ENCODE data around the gene DDX17.

The DDX17 gene

DNA sequence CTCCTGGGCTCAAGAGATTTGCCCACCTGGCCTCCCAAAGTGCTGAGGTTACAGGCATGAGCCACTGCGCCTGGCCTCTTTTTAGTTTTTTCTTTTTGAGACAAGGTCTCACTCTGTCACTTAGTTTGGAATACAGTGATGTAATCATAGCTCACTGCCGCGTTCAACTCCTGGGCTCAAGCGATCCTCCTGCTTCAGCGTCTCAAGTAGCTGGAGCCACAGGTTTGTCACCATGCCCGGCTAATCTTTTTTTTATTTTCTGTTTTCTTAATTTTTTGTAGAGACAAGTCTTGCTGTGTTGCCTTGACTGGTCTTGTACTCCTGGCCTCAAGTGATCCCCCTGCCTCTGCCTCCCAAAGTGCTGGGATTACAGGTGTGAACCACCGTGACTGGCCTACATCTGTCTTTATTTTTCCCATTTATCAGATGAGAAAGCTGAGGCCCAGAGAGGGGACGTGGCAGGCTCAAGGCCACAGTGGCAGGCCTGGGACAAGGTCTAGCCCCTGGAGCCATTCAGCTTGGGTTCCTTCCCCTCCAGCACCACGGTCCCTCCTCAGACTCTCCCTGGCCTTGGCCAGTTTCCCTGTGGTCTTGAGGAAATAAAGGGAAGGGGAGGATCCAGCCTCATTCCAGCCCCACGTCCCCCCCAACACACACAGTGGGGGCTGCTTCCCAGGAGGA is 41.0 kb downstream of the DDX17 start:
- DNase-seq, result no peak

DNA sequence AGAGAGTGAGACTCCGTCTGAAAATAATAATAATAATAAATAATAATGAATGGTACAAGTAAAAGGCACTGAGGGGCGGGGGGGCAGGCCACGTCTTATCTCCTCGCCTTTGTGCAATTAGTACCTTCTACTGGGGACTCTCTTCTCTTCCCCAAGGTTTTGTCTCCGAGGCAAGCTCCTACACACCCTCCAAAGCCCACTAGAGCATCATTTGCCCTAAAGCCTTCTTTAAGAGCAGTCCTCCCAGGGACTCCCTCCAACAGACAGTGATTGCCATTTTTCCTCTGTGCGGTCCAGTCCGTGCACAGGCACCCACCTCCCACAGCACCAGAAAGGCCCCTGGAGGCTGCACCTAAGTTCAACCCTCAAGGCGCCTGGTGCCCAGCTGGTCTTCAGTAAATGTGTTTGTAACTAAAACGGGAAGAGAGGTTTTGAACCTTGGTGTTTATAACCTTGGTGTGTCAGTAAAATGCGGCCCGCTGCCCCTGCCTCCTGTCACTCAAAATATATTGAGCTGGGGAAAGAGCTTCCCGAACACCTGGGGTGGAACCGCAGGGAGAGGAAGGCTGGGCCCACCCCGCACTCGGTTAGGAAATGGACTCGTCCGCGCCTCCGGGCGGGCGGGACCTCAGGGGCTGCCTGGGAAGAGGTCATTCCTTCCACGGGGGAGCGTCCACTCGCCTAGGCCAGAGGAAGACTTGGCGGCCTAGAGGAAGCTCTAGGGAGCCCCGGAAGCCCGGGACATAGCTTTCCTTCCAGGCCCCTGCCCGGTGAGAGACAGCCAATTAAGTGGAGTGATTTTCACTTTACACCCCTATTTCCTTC is 42.9 kb downstream of the DDX17 start:
- DNase-seq, result no peak

DNA sequence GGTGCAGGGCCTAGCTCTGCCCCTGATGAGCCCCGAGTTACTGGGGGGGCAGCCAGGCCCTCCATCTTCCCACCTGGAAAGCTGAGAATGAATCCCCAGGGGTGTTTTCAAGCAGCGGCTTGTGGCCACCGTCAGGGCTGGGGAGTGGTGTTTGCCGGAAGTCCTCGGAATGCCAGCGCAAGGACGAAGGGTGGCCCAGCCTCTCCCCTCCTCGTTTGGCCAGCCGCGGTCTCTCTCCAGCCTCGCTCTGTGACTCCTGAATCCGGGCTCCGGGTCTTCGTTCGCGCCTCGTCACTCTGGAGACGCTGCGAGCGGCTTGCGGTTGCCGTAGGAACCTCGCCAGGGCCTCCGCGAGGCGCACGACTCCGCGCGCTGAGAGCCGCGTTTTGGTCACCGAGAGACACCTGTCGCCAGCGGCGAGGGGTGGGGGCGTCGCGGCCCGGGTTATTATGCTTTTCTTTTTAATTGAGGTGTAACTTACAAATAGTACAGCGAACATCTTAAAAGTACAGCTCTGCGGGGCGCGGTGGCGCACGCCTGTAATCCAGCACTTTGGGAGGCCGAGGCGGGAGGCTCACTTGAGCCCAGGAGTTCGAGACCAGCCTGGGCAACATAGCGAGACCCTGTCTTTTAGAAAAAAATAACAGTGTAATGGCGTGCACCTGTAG is 44.6 kb downstream of the DDX17 start:
- DNase-seq, result peak; percentile 88

DNA sequence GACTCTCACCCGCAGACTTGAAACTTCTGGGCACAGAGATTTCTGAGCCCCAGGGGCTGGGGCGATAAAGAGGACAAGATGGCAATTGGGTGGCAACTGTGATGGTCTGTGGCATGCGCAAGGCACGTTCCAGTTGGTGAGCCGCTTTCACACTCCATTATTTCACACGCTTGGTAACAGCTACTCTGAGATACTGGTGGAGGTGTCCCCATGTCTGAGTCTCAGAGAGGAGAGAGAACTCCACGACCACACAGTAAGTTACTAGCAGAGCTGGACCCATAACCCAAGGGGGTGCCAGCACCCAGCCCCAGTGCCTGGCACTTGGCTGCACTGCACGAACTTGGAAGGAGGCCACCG is 45.1 kb downstream of the DDX17 start:
- DNase-seq, result no peak

DNA sequence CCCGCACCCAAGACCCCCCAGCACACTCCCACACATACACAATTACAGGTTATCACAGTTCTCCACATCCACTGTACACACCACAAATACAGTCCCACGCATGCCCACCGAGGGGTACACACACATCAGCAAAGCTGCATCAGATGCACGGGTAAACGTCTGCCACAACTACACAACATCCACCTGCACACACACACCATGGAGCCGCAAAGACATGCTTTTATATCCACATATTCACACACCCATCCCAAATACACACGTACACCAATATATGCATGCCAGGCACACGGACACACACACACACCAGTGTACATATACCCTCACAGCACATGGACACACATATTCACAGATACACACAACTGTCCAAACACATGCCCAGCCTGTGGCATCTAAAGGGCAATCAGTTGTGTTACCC is 45.7 kb downstream of the DDX17 start:
- DNase-seq, result no peak

DNA sequence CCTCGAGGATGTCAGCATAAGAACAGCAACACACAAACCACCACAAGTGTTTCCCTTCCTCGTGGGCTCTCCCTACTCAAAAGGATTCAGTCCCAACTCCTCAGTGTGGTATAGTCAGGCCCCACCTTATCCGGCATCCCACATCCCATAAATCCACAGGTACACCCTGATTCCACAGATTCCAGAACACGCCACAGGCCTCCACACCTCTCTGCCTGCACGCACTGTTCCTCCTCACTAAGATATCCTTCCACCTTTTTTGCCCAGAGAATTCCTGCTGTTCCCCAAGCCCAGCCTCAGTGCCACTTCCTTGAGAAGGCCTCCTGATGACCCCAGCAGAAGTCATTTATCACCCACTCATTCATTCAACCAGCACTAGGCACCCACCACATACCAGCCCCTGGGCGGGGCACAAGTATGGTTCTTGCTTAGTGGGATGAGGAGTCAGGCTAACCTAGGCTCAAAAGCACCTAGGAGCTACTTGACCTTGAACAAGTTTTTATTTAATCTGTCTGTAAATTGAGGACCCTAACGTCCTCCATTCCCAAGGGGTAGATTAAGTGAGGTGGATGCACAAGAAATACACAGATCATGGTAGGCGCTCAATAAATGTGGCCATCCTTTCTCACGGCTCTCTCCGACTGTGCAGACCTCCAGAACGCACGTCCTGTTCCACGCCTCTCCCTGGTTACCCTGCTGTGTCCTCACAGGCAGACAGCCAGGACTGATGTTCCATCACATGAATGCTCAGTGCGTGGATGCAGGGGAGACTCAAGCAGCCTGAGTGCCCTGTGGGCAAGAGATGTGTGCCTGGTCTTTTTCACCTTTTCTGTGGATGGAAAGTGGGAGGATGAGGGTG is 49.0 kb downstream of the DDX17 start:
- DNase-seq, result no peak

DNA sequence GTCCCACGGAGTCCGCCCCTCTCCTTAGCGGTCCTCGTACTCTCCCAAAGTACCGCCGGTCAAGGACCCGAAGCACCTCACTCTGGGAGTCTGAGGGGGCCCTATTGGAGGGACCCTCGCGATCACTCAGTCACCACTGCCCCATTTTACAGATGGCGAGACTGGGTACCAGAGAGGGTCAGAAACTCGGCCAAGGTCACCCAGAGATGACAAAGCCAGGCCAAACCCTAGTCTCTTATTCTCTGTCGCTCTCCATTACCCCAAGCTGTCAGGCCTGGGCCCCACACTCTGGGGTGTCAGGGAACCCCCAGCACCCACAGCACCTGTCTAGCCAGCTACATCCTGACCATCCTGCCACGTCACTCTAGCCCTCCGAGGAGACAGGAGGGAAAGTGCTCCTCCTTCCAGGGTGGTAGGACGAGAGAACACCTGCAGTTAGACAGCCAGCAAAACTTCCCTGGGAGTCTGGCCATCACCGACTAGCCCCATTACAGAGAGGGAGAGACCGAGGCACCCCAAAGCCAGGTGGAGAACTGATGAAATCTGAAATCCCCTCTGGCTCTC is 49.8 kb downstream of the DDX17 start:
- DNase-seq, result no peak

DNA sequence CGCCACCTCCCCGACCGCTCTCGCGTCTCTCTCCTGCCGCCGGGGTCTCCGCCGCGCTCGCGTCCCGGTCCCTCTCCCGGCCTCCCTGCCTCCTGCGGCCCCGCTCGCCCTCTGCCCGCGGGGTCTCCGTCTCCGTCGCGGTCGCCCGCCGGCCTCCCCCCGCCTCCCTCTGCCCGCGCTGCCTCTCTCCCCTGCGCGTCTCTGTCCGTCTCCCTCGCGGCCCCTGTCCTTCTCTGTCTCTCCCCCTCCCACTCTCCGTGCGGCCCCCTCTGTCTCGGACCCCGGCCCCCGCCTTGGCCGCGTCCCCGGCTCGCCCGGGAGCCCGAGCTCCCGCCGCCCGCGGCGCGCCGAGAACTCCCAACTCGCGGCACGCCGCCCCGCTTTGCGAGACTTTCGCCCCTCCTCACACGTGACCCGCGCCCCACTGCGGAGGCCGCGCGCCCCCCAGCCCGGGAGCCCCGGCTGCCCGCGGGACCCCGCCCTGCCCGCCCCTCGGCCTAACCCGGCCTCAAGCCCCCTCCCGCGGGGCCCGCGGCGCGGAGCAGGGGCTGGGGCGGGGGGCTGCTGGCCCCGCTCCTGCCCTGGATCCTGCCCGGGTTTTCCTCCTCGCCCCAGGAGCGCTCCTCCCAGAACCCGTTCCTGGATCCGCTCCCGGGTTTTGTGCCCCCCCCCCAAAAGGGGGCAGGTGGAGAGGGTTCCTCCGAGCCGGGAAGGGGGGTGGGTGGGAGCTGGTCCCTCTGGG is 50.4 kb downstream of the DDX17 start:
- no peak for DNase-seq

DNA sequence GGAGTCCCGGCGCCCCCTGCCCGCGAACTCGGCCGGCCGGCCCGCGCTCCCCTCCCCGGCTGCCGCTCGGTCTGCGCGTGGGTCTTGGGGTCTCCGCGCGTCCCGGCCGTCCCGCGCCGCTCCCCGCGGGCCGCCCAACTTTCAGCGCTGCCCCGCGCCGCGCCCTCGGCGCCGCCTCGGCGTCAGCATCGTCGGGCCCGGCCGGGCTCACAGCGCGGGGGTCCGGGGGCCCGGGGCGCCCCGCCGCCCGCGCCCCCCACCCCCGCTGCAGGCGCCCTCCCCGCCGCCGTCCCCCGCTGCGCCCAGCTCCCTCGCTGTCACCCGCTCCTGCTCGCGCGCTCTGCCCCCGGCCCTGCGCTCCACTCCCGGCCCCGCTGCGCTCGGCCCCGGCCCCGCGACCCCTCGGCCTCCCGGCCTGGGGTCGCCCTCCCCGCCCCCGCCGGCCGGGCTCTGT is 51.0 kb downstream of the DDX17 start, which contains the start of gene KCNJ4:
Gene KCNJ4, minus strand, starts transcription at position 124 of the 454 bp plus-strand sequence. CDS start 27,067 bp downstream, outside the sequence.
- DNase-seq, result no peak

DNA sequence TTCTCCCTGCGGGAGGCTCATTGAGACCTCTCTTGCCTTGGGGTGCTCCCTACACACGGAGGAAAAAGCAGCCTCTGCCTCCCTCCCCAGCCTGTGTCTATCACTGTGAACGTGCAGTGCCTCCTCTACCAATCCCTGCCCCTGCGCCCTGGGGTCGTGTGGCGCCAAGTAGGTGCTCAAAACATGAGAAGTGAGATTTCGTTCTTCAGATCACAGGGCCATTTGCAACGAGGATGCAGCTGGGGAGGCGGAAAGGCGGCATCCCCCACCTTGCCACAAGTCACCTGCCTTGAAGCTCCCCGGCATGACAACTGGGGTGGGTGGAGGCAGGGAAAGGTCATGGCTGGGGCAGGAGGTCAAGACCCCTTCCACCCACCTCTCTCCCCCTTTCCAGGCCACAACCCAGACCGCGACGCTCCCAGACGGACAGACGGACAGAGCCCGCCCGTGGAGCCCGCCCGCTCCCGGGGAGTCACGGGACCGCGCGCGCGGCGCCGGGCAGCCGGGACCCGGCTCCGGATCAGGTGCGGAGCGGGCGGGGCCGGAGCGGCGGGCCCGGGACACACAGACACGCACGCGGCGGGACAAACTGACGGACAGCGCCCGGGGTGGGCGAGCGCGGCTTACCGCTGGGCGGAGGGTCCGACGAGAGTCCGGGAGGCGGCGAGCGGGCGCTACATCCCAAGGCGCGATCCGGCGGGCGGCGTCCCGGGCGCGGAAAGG is 51.6 kb downstream of the DDX17 start:
- no peak for DNase-seq

DNA sequence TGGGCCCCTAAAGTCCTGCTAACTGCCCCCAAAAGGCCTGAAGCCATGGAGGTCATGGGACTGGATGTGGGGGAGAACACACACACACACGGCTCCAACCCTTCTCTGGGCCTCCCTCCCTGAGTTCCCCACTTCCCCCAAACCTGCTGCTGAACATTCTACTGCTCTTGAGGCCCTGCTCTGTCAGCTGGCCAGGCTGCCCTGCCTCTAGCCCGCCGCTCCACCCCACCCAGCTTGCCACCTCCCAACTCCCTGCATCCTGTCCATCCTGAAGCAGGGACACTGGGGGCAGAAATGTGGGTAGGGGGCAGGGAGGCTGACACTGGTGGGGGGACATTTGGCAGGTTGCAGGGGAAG is 52.1 kb downstream of the DDX17 start:
- no peak for DNase-seq

DNA sequence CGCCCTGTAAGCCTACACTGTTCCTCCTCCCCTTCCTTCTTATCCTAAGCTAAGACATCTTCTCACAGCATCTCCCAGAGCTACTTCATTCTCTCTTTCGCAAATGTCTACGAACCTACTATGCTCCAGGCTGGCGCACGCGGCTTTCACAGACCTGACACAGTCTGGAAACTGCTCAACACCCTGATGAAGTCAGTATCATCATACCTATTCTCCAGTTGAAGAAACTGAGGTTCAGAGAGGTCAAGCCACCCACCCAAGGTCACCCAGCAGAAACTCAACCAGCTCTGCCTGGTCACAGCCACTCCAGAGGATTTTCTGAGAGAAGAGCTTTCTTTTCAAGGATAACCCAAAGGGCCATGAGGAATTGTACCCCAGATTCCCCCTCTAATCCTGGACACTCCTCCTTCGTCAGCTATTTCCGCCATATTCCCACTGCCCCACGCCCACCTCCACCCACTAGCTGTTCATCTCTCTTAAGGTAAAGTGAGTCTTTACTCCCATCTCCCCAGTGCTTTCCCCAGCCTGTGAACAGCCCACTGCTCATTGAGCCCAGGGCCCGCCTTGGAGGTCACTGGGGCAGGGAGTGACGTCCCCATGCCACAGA is 52.9 kb downstream of the DDX17 start:
- no peak for DNase-seq

DNA sequence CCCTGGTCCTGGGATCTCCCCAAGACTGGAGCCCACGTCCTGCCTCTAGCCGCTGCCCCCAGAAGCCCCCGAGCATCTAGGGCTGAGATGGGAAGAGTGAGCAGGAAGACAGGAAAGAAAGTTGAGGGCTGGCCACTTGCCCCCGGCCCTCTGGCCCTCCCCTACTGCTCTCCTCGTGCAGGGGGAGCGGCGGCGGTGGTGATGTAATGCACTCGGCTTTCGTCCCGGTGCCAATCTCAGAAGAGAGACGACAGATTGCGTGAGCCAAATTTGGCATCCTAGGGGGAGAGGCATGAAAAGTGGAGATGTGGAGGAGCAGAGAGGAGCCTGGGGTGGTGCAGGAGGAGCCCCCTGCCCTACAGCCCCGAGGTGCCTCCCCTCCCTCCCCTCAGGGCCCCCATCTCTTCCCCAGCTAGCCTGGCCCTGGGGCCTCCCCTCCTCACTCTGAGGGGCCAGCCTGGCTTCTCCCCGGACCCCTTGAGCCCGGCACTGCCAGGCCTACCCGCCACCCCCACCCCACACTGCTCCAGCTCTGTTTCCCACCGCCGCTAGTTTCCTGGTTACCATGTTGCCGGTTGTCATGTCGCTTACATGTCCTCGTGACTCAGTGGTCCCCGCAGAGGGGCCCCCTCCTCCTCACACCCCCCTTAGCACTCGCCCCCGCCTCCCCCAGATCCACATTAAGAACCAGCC is 53.6 kb downstream of the DDX17 start:
- peak; percentile 41 for DNase-seq

DNA sequence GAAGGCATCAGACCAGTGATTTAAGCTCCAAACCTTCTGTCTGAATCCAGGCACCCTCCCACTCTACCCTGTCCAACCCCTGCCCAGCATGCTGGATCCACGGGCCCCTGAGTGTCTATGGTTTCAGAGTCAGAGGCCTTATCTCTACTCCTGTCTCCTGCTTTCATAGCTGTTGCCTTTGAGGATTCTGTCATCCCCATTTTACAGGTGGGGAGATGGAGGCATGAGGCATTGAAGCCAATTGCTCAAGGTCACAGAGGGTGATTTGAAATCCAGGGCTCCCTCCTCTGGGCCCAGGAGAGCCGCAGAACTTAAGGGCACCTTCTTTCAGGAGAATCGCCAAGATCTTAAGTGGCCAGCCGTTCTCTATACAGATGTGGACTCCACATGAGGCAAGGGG is 54.2 kb downstream of the DDX17 start:
- DNase-seq, result no peak

DNA sequence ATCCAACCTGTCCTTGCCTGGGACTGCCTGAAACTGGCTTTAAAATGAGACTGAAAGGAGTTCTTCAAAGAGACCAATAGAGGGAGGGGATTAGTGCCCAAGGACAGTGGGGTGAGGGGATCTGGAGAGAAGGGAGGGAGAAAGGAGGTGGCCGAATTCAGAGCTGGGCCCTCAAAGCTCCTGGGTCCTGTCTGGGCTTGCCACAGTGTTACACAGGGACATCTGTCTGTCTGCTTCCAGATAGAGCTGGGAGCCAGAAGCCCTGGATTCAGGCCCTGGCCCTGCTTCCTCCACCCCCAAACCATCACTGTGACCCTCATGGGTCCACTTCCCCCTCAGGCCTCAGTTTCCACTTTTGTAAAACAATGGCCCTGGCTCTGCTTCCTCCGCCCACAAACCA is 54.7 kb downstream of the DDX17 start:
- DNase-seq, result no peak

DNA sequence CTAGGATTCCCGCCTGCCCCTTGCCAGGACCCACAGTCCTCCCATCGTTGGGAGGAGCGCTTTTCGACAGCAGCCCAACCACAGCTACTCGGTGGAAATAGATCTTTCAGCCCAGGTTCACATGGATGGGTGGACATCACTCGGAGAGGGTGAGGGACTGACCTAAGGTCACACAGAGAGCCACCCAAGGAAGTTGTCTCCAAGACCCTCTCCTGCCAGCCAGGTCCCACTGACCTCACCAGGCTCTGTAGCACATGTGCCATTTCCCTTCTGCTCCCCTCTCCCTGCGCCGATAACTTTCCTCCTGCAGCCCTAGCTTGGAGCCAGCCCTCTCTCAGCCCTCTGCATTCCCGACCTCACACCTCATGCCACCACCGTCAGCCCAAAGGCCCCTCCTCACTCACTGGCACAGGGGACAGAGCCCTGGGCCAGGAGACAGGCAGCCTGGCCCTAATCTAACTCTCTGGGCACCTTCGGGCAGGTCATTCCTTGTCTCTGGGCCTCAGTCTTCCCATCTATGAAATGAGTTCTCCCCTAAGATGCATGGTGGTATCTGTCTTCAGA is 55.8 kb downstream of the DDX17 start:
- DNase-seq, result no peak

DNA sequence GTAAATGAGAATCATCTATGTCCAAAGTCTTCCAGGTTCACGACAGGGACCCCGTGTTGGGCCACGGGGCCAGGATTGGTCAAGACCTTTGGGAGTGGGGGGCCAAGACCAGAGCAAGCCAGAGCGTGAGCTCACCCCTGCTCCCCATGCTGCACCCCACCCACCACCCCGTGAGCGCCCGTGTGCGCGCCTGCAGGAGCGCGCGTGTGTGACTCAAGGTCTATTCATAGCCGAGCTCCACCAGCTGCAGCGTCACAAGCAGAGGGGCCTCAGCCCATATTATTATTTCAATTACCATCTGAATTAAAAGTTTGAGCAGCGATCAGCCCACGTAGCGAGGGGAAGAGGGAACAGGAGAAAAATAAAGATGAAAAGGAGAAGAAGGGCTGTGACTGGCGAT is 56.3 kb downstream of the DDX17 start:
- DNase-seq, result no peak

DNA sequence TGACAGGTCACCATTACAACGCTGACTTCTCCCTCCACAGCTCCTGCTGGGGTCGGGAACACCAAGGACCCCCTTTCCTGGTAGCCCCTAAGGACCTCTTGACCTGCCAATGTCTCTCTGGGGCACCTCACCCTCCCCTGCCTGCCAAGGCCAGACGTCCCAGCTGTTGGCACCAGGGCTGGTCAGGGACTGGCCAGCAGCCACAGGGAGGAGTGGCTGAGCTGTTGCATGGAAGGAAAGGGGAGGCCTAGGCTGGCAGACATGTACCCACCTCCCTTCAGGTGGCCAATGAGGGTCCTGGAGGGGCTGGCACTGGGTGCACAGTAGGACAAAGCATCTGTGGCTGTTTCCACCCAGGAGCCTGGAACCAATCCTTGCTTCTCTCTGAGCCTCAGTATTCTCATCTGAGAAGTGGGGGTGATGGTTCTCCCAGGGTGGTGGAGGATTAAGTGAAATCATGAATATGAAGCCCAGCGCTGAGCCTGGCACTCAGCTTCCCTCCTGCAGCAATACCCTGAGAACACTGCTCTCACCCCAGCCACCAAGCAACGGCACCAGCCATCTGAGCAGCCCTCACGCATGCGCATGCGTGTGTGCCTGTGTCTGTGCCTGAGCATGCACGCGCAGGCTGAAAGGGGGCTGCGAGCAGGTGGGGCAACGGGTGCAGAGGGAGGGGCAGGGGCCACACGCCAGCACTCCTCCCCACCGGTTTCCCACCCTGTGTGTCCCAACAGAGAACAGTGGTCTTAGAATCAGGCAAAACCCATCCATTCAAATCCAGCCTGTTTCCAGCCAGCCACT is 57.0 kb downstream of the DDX17 start:
- DNase-seq, result no peak
